ENCODE results near the gene RPS6KA3. TPM values are rescaled to one million over a fixed set of nuclear protein-coding genes. Genes with fewer than 3 reads are reported as not detected.
A peak's percentile ranks its signal among the peaks of the same experiment; 100 is the strongest.

Gene RPS6KA3
- total RNA-seq, 2 donors from 2014 or later = 13.9 to 20.5 TPM

- Histone ChIP-seq H3K9me3 (ENCODE audit: control insufficient read depth, low read length) (no peaks in the 10 kb centered on the region), H3K27me3 (ENCODE audit: control insufficient read depth, insufficient read depth, low read length, poor library complexity, severe bottlenecking) (no peaks in the 10 kb centered on the region), H3K9ac (ENCODE audit: extremely low read depth, low read length, poor library complexity, severe bottlenecking) (no peak overlapping the region), H3K4me3 (ENCODE audit: low read length) (no peak overlapping the region), H3K27ac (ENCODE audit: low read depth, low read length) (no peak overlapping the region), H3K36me3 (ENCODE audit: control insufficient read depth, insufficient read depth, low read length) (peaks cover 5% of the 10 kb centered on the region), H3K4me1 (ENCODE audit: control insufficient read depth, insufficient read depth, low read length) (no peaks in the 10 kb centered on the region)
- Mint-ChIP-seq H3K9me3 (peaks cover 31% of the 10 kb centered on the region), H3K4me3 (no peak overlapping the region), H3K4me1 (peaks cover 7% of the 10 kb centered on the region), H3K27ac (no peak overlapping the region), H3K36me3 (ENCODE audit: low read depth) (peaks cover 13% of the 10 kb centered on the region), H3K27me3 (ENCODE audit: insufficient read depth) (no peaks in the 10 kb centered on the region)
- DNase-seq = no peak
- WGBS, 2 experiments (ENCODE audit: insufficient coverage in 1 of 2, insufficient read length in 1 of 2) = 89% methylated on average over 2 of the region's 2 CpGs; no CpG with 5 or more reads in 1 of the 2 experiments
- no peak for TF ChIP-seq CTCF (conservative IDR thresholded peaks at IDR 0.05)
These were observed 41.8 kb downstream of the RPS6KA3 start for GRCh38 chrX:20224814-20225487.

- DNase-seq = no peak
- no peak overlapping the region for H3K4me3 ChIP-seq (ENCODE audit: low read length)
- H3K9me3 ChIP-seq (ENCODE audit: control insufficient read depth, low read length) = no peaks in the 10 kb centered on the region
- TF ChIP-seq CTCF (conservative IDR thresholded peaks at IDR 0.05) = no peak
- WGBS, 2 experiments (ENCODE audit: insufficient coverage in 1 of 2, insufficient read length in 1 of 2) = 96% methylated on average over 3 of the region's 3 CpGs; no CpG with 5 or more reads in 1 of the 2 experiments
- H3K27ac Mint-ChIP-seq = no peak overlapping the region
- no peak overlapping the region for H3K9ac ChIP-seq (ENCODE audit: extremely low read depth, low read length, poor library complexity, severe bottlenecking)
- no peaks in the 10 kb centered on the region for H3K36me3 ChIP-seq (ENCODE audit: control insufficient read depth, insufficient read depth, low read length)
- H3K27me3 ChIP-seq (ENCODE audit: control insufficient read depth, insufficient read depth, low read length, poor library complexity, severe bottlenecking) = no peaks in the 10 kb centered on the region
- H3K9me3 Mint-ChIP-seq = peaks cover 23% of the 10 kb centered on the region
- no peaks in the 10 kb centered on the region for H3K36me3 Mint-ChIP-seq (ENCODE audit: low read depth)
- H3K4me1 Mint-ChIP-seq = peaks cover 8% of the 10 kb centered on the region
- peaks cover 5% of the 10 kb centered on the region for H3K4me1 ChIP-seq (ENCODE audit: control insufficient read depth, insufficient read depth, low read length)
- H3K4me3 Mint-ChIP-seq = no peak overlapping the region
- H3K27ac ChIP-seq (ENCODE audit: low read depth, low read length) = no peak overlapping the region
- no peaks in the 10 kb centered on the region for H3K27me3 Mint-ChIP-seq (ENCODE audit: insufficient read depth)
These were observed 44.8 kb downstream of the RPS6KA3 start for GRCh38 chrX:20221902-20222301.

- Histone ChIP-seq H3K27me3 (ENCODE audit: control insufficient read depth, insufficient read depth, low read length, poor library complexity, severe bottlenecking) (no peaks in the 10 kb centered on the region), H3K9me3 (ENCODE audit: control insufficient read depth, low read length) (no peaks in the 10 kb centered on the region), H3K27ac (ENCODE audit: low read depth, low read length) (no peak overlapping the region), H3K4me1 (ENCODE audit: control insufficient read depth, insufficient read depth, low read length) (peaks cover 5% of the 10 kb centered on the region), H3K4me3 (ENCODE audit: low read length) (no peak overlapping the region), H3K9ac (ENCODE audit: extremely low read depth, low read length, poor library complexity, severe bottlenecking) (no peak overlapping the region), H3K36me3 (ENCODE audit: control insufficient read depth, insufficient read depth, low read length) (no peaks in the 10 kb centered on the region)
- no peaks in the 10 kb centered on the region for H3K36me3 Mint-ChIP-seq (ENCODE audit: low read depth)
- H3K27me3 Mint-ChIP-seq (ENCODE audit: insufficient read depth) = no peaks in the 10 kb centered on the region
- whole genome bisulfite sequencing, 2 experiments (ENCODE audit: insufficient coverage in 1 of 2, insufficient read length in 1 of 2) = 77 to 80% methylated on average over 1 to 9 of the region's 9 CpGs
- no peak overlapping the region for H3K4me3 Mint-ChIP-seq
- DNase-seq = no peak
- peaks cover 24% of the 10 kb centered on the region for H3K9me3 Mint-ChIP-seq
- H3K4me1 Mint-ChIP-seq = peaks cover 3% of the 10 kb centered on the region
- peak; percentile 41 for TF ChIP-seq CTCF (conservative IDR thresholded peaks at IDR 0.05)
- no peak overlapping the region for H3K27ac Mint-ChIP-seq
These were observed 47.7 kb downstream of the RPS6KA3 start for GRCh38 chrX:20218836-20219505.

Measured in endodermal cell (in vitro differentiated cells).